K562 (cell line): Measurements from ENCODE around the gene MYO9A. TPM values are rescaled to one million over a fixed set of nuclear protein-coding genes. Genes with fewer than 3 reads are reported as not detected.

Experiments used
- BRD4 ChIP-seq: fragments of 200-600 bp; sonication (generic); IDR thresholded peaks from 2 replicates; pipeline ENCODE4 v1.6.1; 2017; ENCODE audit warnings: inconsistent platforms
- BRF2 ChIP-seq: IDR thresholded peaks from 3 replicates; pipeline ENCODE4 v1.6.1; 2011; ENCODE audit warnings: borderline replicate concordance, mild to moderate bottlenecking; ENCODE audit not compliant: insufficient read length, insufficient read depth
- CHD2 ChIP-seq: IDR thresholded peaks from 2 replicates; pipeline ENCODE4 v1.6.1; 2011; ENCODE audit warnings: low read depth, low read length
- EGR1 ChIP-seq: fragments of 450-650 bp; conservative IDR thresholded peaks from 2 replicates; pipeline ENCODE4 v1.6.1; 2017; ENCODE audit warnings: mild to moderate bottlenecking
- JUND ChIP-seq, 2 experiments: IDR thresholded peaks; 2 replicates in 1 of 2; 3 replicates in 1 of 2; pipeline ENCODE4 v1.6.1; 2011; ENCODE audit warnings: borderline replicate concordance in 2 of 2, low read depth in 2 of 2, low read length in 2 of 2, improper control_type of control experiment in 1 of 2, missing biosample characterization in 1 of 2, missing genetic modification characterization in 1 of 2, missing genetic modification reagents in 1 of 2
- KLF1 ChIP-seq: fragments of 450-650 bp; IDR thresholded peaks from 2 replicates; pipeline ENCODE4 v1.6.1; 2016; ENCODE audit warnings: missing genetic modification characterization, missing compliant biosample characterization
- LEF1 ChIP-seq: fragments of 450-650 bp; IDR thresholded peaks from 2 replicates; pipeline ENCODE4 v1.6.1; 2016; ENCODE audit warnings: mild to moderate bottlenecking
- MLLT1 ChIP-seq, 2 experiments: fragments of 450-650 bp; IDR thresholded peaks; 2 replicates each; pipeline ENCODE4 v1.6.1; 2016
- NR2C2 ChIP-seq, 2 experiments: fragments of 200-800 bp in 1 of 2; sonication (Bioruptor generic) in 1 of 2; sonication (generic) in 1 of 2; formaldehyde crosslinking in 1 of 2; IDR thresholded peaks; 2 replicates each; pipeline versions ENCODE4 v1.6.1 to v1.8.0; 2016 to 2022; ENCODE audit warnings: mild to moderate bottlenecking in 1 of 2, missing compliant biosample characterization in 1 of 2, missing genetic modification characterization in 1 of 2, missing genetic modification reagents in 1 of 2
- NRF1 ChIP-seq, 2 experiments: fragments of 450-650 bp; IDR thresholded peaks in 1 of 2; conservative IDR thresholded peaks in 1 of 2; 2 replicates each; pipeline ENCODE4 v1.6.1; 2014; ENCODE audit warnings: mild to moderate bottlenecking in 2 of 2
- PTTG1 ChIP-seq: fragments of 450-650 bp; IDR thresholded peaks from 2 replicates; pipeline ENCODE4 v1.6.1; 2016; ENCODE audit warnings: low read depth, mild to moderate bottlenecking, missing genetic modification characterization, missing compliant biosample characterization
- RBBP5 ChIP-seq: fragments of 200-600 bp; sonication (generic); IDR thresholded peaks from 2 replicates; pipeline ENCODE4 v1.6.1; 2012; ENCODE audit warnings: borderline replicate concordance, mild to moderate bottlenecking, low read length, control low read depth, inconsistent platforms; ENCODE audit not compliant: insufficient read depth, poor library complexity, severe bottlenecking
- TAF9B ChIP-seq: fragments of 450-650 bp; IDR thresholded peaks from 2 replicates; pipeline ENCODE4 v1.6.1; 2018; ENCODE audit warnings: mild to moderate bottlenecking; ENCODE audit not compliant: partially characterized antibody
- TCF7L2 ChIP-seq: fragments of 150-350 bp; IDR thresholded peaks from 2 replicates; pipeline ENCODE4 v1.6.1; 2016; ENCODE audit warnings: low read depth, mild to moderate bottlenecking, low read length, moderate library complexity
- TFAP4 ChIP-seq: sonication (generic); formaldehyde crosslinking; IDR thresholded peaks from 2 replicates; pipeline ENCODE4 v1.8.0; 2022; ENCODE audit warnings: missing genetic modification reagents, mild to moderate bottlenecking, moderate library complexity, borderline replicate concordance
- polyA plus RNA-seq, 8 experiments: library from polyadenylated mRNA; depleted of rRNA in 4 of 8; stranded (reverse) in 5 of 8; unstranded in 3 of 8; fragments of >200 nt; fragmentation: Nextera tagmentation in 2 of 8; fragmentation: Illumina TruSeq in 1 of 8; extraction: Ambion mirVana in 2 of 8; extraction: Trizol in 1 of 8; gene quantifications; 2 replicates each; pipeline versions ENCODE4 v1.2.1 to v1.2.3, GENCODE V29; 2011 to 2014; ENCODE audit warnings: inconsistent platforms in 1 of 8, missing spikeins in 1 of 8
- total RNA-seq, 7 experiments: library from RNA; depleted of rRNA in 6 of 7; stranded (reverse); fragments of >200 nt in 6 of 7; fragmentation: Illumina TruSeq in 2 of 7; extraction: Trizol in 2 of 7; gene quantifications; 2 replicates each; pipeline versions ENCODE4 v1.2.1 to v1.2.3, GENCODE V29; 2011 to 2021; ENCODE audit warnings: low replicate concordance in 1 of 7
- TF ChIP-seq, protein P1 (sequence below): fragments of 250-450 bp; sonication (Bioruptor Pico); IDR thresholded peaks from 2 replicates; pipeline ENCODE4 v1.4.0; 2020; ENCODE audit warnings: mild to moderate bottlenecking, moderate library complexity
- TF ChIP-seq, protein P2 (sequence below): sonication (generic); formaldehyde crosslinking; IDR thresholded peaks from 2 replicates; pipeline ENCODE4 v1.8.0; 2022; ENCODE audit warnings: mild to moderate bottlenecking, missing genetic modification reagents

Gene MYO9A
- total and polyA plus RNA-seq, 9 of the 15 experiments (the other 6 are each of a cell fraction or from before 2014, with no cell fraction given): 1.9 to 15.4 (median 5.8) TPM

DNA sequence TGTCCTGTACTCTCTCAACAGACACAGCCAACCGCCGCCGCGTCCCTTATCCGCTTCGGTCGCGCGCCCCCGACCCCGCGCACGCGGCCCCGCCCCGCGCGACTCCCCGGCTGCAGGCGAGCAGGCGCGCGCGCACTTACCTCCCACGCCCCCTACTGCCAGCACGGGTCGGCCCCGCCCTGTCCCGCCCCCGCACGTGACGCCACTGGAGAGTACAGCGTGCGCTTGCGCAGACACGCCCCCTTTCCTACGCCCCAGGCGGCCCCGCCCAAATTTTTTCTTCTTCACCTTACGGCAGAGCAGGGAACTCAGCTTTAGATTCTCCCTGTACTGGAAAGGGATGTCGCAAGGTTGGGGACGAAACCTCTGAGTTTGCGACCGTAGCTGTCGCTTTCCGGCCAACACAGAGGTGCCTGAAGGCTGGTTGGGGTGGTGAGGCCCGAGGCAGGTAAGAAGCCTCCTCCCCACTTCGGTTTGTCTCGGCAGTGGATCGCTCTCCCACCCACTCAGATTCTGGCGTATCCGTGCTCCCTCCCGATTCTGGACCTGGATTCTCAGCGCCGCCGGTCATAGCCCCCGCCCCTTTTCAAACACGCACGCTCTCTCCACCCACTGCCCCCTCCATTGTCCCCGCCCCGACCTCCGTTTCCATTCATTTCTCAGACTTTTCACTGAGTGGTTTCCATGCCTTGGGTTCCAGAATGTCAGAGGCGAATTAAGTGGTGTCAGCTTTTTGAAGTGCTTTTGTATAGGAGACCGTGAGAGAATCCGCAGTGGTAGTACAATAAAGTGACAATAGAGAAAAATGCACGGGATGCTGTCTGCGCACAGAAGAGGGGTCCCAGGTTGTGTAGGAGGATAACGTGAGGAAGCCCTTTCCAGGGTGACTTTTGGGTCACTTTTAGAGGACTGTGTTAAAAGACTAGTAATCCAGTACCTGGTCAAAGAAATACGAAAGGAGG lies at the start of gene MYO9A, which contains the start of gene SENP8 (continued):
- no peak for TF ChIP-seq BRF2
- TF ChIP-seq BRD4: no peak
- TF ChIP-seq TAF9B: peak; percentile 57
- no peak for TF ChIP-seq MLLT1 (IDR thresholded peaks at IDR 0.05)
- no peak for TF ChIP-seq TCF7L2
- peak; percentile 93 for TF ChIP-seq RBBP5
- peak; percentile 52; the same call in 1 of the 2 replicates for TF ChIP-seq LEF1
- TF ChIP-seq CHD2: no peak
- peak; percentile 95 for TF ChIP-seq EGR1
- TF ChIP-seq, protein P1, sequence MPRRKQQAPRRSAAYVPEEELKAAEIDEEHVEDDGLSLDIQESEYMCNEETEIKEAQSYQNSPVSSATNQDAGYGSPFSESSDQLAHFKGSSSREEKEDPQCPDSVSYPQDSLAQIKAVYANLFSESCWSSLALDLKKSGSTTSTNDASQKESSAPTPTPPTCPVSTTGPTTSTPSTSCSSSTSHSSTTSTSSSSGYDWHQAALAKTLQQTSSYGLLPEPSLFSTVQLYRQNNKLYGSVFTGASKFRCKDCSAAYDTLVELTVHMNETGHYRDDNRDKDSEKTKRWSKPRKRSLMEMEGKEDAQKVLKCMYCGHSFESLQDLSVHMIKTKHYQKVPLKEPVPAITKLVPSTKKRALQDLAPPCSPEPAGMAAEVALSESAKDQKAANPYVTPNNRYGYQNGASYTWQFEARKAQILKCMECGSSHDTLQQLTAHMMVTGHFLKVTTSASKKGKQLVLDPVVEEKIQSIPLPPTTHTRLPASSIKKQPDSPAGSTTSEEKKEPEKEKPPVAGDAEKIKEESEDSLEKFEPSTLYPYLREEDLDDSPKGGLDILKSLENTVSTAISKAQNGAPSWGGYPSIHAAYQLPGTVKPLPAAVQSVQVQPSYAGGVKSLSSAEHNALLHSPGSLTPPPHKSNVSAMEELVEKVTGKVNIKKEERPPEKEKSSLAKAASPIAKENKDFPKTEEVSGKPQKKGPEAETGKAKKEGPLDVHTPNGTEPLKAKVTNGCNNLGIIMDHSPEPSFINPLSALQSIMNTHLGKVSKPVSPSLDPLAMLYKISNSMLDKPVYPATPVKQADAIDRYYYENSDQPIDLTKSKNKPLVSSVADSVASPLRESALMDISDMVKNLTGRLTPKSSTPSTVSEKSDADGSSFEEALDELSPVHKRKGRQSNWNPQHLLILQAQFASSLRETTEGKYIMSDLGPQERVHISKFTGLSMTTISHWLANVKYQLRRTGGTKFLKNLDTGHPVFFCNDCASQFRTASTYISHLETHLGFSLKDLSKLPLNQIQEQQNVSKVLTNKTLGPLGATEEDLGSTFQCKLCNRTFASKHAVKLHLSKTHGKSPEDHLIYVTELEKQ (CRISPR knock-in tag): no peak
- no peak; the same call in 1 of the 2 replicates for TF ChIP-seq JUND (IDR thresholded peaks at IDR 0.05; ENCODE audit: borderline replicate concordance, low read depth, low read length)
- TF ChIP-seq JUND (tag; IDR thresholded peaks at IDR 0.05; ENCODE audit: borderline replicate concordance, low read depth, low read length): 0 out of 3 replicates have a peak, but pooled peaks have one; percentile 17
- TF ChIP-seq, protein P2, sequence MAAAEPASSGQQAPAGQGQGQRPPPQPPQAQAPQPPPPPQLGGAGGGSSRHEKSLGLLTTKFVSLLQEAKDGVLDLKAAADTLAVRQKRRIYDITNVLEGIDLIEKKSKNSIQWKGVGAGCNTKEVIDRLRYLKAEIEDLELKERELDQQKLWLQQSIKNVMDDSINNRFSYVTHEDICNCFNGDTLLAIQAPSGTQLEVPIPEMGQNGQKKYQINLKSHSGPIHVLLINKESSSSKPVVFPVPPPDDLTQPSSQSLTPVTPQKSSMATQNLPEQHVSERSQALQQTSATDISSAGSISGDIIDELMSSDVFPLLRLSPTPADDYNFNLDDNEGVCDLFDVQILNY (CRISPR knock-in tag): no peak
- no peak for TF ChIP-seq NR2C2 (CRISPR knock-in tag; IDR thresholded peaks at IDR 0.05)
- peak; percentile 77 for TF ChIP-seq NR2C2 (tag; IDR thresholded peaks at IDR 0.05)
- TF ChIP-seq NRF1 (conservative IDR thresholded peaks at IDR 0.05 in 1 of 2, IDR thresholded peaks at IDR 0.05 in 1 of 2): peak; percentile 96
- TF ChIP-seq KLF1 (tag): peak; percentile 71
- no peak for TF ChIP-seq PTTG1
- TF ChIP-seq TFAP4 (CRISPR knock-in tag): 0 out of 2 replicates have a peak, but pooled peaks have one; percentile 20
